Uterus (tissue), 4 donors: ENCODE results near the gene MARVELD3. TPM values are rescaled to one million over a fixed set of nuclear protein-coding genes. Genes with fewer than 3 reads are reported as not detected.
"Not testable (repeated sequence)": the region's sequence is repeated elsewhere in the genome, so short reads cannot be mapped to it uniquely, and the experiment has no call there.

ENCODE experiments used
- DNase-seq, 2 donors: peaks; one replicate each; pipeline ENCODE4 v3.0.0-alpha.2; 2019 to 2020
- H3K27ac ChIP-seq, 2 donors: fragments of 200-600 bp; sonication (generic); 1 replicate in 1 of 2; 2 replicates in 1 of 2; pipeline ENCODE4 v1.5.1; 2016 to 2018
- H3K27me3 ChIP-seq, 2 donors: fragments of 200-600 bp; sonication (generic); one replicate each; pipeline ENCODE4 v1.5.1; 2018 to 2019; ENCODE audit warnings: control low read depth in 1 of 2
- H3K36me3 ChIP-seq, 2 donors: fragments of 200-600 bp; sonication (generic); one replicate each; pipeline ENCODE4 v1.5.1; 2019; ENCODE audit warnings: control low read depth in 1 of 2
- H3K4me1 ChIP-seq, 2 donors: fragments of 200-600 bp; sonication (generic); one replicate each; pipeline ENCODE4 v1.5.1; 2018 to 2019; ENCODE audit warnings: control low read depth in 1 of 2
- H3K4me3 ChIP-seq, 2 donors: fragments of 200-600 bp; sonication (generic); 1 replicate in 1 of 2; 2 replicates in 1 of 2; pipeline ENCODE4 v1.5.1; 2018 to 2019; ENCODE audit warnings: mild to moderate bottlenecking in 1 of 2
- H3K9me3 ChIP-seq, 2 donors: fragments of 200-600 bp; sonication (generic); one replicate each; pipeline ENCODE4 v1.5.1; 2019; ENCODE audit warnings: control low read depth in 1 of 2
- POLR2A ChIP-seq, 2 donors: fragments of 450-650 bp; IDR thresholded peaks; one replicate each; pipeline ENCODE4 v1.6.1; 2016; ENCODE audit warnings: antibody characterized with exemption in 2 of 2, mild to moderate bottlenecking in 1 of 2, moderate library complexity in 1 of 2
- intact Hi-C: fragments of 100-400 bp; cut with DNase I; formaldehyde crosslinking; loops from one replicate; pipeline ENCODE4 v1.15.1; 2023; ENCODE audit warnings: low total_unique reads
- small RNA-seq: library from RNA; depleted of rRNA; stranded (forward); fragments of <200 nt; gene quantifications from one replicate; pipeline ENCODE3, GENCODE V24; 2016
- total RNA-seq, 4 donors: library from RNA; depleted of rRNA in 3 of 4; stranded (reverse); fragments of >200 nt in 3 of 4; gene quantifications; one replicate each; pipeline versions ENCODE4 v1.1.0 to v1.2.4, GENCODE V29; 2014 to 2023
- donor health status: DM: yes; HTN: yes; CAD: no.

MARVELD3 gene
- total RNA-seq, 4 donors from 2014 or later: 0.21 to 5.7 (median 1.8) TPM; not detected in 1

DNA sequence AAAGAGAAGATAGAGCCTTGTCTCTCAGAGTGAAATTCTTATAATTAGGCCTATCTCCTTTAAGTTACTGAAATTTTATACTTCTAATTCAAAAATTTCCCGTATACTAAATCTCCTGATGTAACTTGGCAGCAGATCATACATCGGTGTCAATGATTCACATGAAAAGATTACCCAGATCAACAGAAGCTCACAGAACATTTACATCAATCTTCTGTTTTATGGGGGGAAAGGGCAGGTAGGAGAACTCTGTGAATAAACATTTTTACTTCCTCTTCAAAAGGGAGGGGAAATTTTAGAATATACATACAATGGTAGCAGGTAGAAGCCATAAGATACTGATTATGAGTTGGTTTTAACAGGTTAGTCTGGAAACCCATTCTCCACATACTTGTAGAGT, 55.4 kb downstream of the MARVELD3 start:
- no peaks in the 10 kb centered on the region for H3K9me3 ChIP-seq
- H3K36me3 ChIP-seq: no peaks in the 10 kb centered on the region
- no peaks in the 10 kb centered on the region for H3K4me1 ChIP-seq
- no peaks in the 10 kb centered on the region for H3K27me3 ChIP-seq
- no peak overlapping the region for H3K27ac ChIP-seq
- no peak overlapping the region for H3K4me3 ChIP-seq
- DNase-seq: no peak
- intact Hi-C loops: no loop called here
- no peak for TF ChIP-seq POLR2A (IDR thresholded peaks at IDR 0.05)

DNA sequence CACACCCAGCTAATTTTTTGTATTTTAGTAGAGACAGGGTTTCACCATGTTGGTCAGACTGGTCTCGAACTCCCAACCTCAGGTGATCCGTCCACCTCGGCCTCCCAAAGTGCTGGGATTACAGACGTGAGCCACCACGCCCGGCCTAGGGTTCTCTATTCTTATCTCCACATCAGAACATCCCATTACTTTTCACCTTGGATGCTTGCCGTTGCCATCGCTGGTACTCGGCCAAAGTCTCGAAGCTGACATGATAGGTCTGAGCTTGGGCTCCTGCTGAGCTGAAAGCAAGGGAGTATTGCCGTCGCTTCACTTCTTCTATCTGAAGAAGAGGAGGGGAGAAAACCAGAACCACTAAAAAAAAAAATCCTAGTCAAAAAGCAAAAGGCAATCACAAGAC, 58.3 kb downstream of the MARVELD3 start:
- H3K4me1 ChIP-seq, H3K27me3 ChIP-seq, DNase-seq, intact Hi-C loops, H3K4me3 ChIP-seq, H3K9me3 ChIP-seq, H3K36me3 ChIP-seq, H3K27ac ChIP-seq: not testable (repeated sequence)

Small RNA genes within 50 kb of the gene (small RNA-seq; reads per million reads assigned to genes)
- gene RNU6-208P: not detected

Other genes with a start within 250 kb of the MARVELD3 start
- not detected for gene TLE7, start 184.1 kb upstream of the MARVELD3 start, total RNA-seq
- 10 to 100 TPM in 2 of 4 donors, 1 to 10 TPM in 2; 2.4 to 12.8 (median 7.5) TPM for gene ZNF23, start 163.9 kb upstream of the MARVELD3 start, total RNA-seq
- gene ZNF19, start 136.9 kb upstream of the MARVELD3 start, total RNA-seq: 10 to 100 TPM in 1 of 4 donors, 1 to 10 TPM in 2, under 1 TPM in 1; 0.59 to 21.5 (median 8.3) TPM
- 1 to 10 TPM in 1 of 4 donors, not detected in 3; 6.4 TPM for gene CHST4, start 99.8 kb upstream of the MARVELD3 start, total RNA-seq
- under 1 TPM in 2 of 4 donors, not detected in 2; 0.07 to 0.24 TPM for gene TAT, start 49.1 kb upstream of the MARVELD3 start, total RNA-seq
- gene PHLPP2, start 98.5 kb downstream of the MARVELD3 start, total RNA-seq: 10 to 100 TPM in 2 of 4 donors, 1 to 10 TPM in 2; 2.0 to 22.3 (median 10.7) TPM
- 100 to 1,000 TPM in 1 of 4 donors, 10 to 100 TPM in 3; 32.5 to 125 (median 56.4) TPM for gene AP1G1, start 182.7 kb downstream of the MARVELD3 start, total RNA-seq
- gene ATXN1L, start 219.8 kb downstream of the MARVELD3 start, total RNA-seq: 10 to 100 TPM in 3 of 4 donors, 1 to 10 TPM in 1; 4.7 to 33.1 (median 23.4) TPM